Fibroblast of mammary gland (primary cell): ENCODE results near the gene IFT80.
A peak's percentile ranks its signal among the peaks of the same experiment; 100 is the strongest.

Experiments
- DNase-seq: peaks from one replicate; pipeline ENCODE4 v3.0.0-alpha.2; 2010; ENCODE audit warnings: low read depth
- H3K4me3 ChIP-seq: 2 replicates; pipeline ENCODE4 v1.5.1; 2011; ENCODE audit warnings: low read depth, mild to moderate bottlenecking, low read length, moderate library complexity; ENCODE audit not compliant: control insufficient read depth
- TF ChIP-seq, protein P1 (sequence below): conservative IDR thresholded peaks from 2 replicates; pipeline ENCODE4 v1.5.1; 2011; ENCODE audit warnings: low read depth, low read length, inconsistent platforms; ENCODE audit not compliant: control insufficient read depth, insufficient read depth

Gene IFT80

DNA sequence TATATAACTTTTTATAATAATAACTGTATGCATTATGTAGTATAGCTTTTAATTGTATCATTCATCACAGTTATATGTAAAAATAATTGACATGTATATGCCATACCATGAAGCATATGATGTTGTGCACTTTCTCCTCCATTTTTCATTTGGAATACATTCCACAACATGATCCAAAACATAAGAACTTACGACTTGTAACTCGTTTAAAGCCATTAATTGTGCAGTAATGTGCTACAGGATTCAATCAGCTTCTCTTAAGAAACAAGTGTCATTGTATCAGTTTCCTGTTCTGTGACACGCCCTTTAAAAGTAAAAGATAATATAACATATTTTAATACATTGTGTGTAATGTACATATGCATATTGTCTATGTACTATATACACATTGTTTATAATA is 171.6 kb downstream of the IFT80 start:
- H3K4me3 ChIP-seq = no peak overlapping the region
- TF ChIP-seq, protein P1, sequence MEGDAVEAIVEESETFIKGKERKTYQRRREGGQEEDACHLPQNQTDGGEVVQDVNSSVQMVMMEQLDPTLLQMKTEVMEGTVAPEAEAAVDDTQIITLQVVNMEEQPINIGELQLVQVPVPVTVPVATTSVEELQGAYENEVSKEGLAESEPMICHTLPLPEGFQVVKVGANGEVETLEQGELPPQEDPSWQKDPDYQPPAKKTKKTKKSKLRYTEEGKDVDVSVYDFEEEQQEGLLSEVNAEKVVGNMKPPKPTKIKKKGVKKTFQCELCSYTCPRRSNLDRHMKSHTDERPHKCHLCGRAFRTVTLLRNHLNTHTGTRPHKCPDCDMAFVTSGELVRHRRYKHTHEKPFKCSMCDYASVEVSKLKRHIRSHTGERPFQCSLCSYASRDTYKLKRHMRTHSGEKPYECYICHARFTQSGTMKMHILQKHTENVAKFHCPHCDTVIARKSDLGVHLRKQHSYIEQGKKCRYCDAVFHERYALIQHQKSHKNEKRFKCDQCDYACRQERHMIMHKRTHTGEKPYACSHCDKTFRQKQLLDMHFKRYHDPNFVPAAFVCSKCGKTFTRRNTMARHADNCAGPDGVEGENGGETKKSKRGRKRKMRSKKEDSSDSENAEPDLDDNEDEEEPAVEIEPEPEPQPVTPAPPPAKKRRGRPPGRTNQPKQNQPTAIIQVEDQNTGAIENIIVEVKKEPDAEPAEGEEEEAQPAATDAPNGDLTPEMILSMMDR = no peak
- no peak for DNase-seq

DNA sequence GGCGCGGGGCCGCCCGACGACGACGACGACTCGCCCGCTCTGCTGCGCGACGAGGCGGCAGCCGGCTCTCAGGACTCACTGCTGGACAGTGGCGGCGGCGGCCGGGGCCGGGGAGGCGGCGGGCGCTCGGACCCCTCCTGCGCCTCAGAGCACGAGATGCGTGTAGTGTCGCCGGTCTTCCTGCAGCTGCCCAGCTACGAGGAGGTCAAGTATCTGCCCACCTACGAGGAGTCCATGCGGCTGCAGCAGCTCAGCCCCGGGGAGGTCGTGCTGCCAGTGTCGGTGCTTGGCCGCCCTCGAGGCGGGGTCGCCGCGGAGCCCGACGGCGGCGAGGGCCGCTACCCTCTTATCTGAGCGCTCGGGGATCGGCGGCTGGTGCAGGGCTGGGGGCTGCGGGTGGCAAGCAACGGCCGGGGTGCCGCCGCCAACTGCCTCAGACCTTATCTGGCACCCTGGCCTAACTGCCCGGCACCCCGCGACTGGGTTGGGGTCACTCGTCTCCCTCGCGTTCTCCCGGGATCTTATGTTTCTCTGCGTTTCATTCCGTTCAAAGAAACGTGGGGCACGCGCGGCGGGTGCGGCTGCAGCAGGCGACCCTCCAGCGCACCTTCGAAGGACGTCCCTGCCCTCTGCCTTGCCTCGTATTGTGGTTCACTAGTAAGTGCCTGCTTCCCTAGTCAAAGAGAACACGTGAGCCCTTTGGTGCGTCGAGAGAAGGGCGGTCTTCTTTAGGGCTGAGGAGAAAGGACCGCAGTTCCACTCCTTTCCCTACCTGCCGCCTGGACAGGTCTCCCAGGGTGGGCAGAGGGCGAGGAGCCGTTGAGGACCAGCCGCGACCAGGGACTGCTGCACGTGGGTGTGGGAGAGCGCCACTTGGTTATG is 172.8 kb downstream of the IFT80 start:
- no peak for DNase-seq
- TF ChIP-seq, protein P1 = no peak
- peak overlapping the region; percentile 26 for H3K4me3 ChIP-seq

DNA sequence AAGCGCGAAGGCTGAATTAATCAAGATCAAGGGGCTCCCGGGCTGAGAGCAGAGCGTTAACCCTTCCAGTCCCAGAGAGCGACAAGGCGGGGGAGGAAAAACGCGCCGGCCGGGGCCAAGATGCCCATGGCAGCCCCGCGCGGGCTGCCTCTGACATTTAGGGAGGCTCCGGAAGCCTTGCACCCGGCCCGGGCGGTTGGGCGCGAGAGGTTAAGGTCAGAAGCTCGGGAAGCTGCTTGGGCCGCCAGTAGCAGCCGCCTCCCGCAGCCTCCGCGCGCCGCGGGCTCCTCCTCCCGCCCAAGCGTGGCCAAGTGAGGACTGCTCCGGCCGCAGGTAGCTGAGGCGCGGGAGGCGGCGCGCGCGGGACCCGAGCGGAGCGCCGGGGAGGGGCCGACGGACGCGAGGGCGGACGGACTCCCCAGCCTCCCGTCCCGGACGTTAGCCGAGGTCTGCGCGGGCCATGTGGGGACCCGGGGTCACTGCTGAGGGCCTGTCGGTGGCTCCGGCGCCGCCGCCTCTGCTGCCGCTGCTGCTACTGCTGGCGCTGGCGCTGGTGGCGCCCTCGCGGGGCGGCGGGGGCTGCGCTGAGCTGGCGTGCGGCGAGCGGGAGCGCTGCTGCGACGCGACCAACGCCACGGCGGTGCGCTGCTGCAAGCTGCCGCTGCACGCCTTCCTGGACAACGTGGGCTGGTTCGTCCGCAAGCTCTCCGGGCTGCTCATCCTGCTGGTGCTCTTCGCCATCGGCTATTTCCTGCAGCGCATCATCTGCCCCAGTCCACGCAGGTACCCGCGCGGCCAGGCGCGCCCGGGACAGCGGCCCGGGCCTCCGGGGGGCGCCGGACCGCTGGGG is 173.6 kb downstream of the IFT80 start, which contains the start of gene C3orf80:
Gene C3orf80 (plus strand): TSS at position 247 of the 850 bp plus-strand sequence. CDS start 214 bp downstream, at position 461.
- DNase-seq = peak; percentile 33
- TF ChIP-seq, protein P1 = no peak

DNA sequence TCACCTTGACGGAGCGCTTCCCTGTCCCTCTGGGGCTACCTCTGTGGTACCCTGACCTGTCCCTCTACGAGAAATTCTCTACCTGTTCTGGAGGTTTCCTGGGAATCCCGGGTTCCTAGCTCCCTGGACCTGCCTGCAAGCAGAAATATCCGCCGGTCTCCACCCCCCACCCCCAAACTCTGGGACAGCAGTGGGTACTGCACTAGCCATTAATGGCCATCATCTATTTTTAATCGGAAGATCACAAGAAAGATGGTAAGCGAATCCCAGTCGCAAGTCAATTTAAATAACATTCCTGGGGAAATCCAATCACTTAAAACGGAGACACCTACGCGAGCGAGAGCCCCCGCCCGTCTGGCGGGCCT is 174.2 kb downstream of the IFT80 start:
- TF ChIP-seq, protein P1 = no peak
- H3K4me3 ChIP-seq = peak overlapping the region; percentile 40

More for the DNA sequence above, 173.6 kb downstream of the IFT80 start, which contains the start of gene C3orf80:
- H3K4me3 ChIP-seq = peak within 1 kb of the TSS; percentile 40

DNA sequence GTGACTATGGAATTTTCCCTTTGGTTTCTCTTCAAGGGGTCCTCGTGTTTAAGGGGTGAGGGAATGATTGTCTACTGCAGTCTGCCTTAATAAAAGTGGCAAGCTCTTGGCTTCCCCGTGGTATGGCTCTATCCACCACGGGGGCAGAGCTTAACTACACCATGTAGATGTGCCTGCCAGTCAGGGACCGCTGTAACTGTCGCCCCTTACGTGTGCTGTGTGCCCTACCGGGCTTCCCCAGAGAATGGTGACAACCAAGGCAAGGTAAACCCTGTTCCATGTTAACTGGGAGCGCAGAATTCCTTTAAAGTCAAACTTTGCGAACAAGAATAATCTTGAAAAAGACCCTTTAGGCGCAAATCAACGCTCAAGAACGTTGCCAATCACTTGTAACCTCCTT is 174.8 kb downstream of the IFT80 start:
- no peak overlapping the region for H3K4me3 ChIP-seq
- DNase-seq = no peak
- TF ChIP-seq, protein P1 = no peak

More for the DNA sequence above, 174.2 kb downstream of the IFT80 start:
- no peak for DNase-seq

DNA sequence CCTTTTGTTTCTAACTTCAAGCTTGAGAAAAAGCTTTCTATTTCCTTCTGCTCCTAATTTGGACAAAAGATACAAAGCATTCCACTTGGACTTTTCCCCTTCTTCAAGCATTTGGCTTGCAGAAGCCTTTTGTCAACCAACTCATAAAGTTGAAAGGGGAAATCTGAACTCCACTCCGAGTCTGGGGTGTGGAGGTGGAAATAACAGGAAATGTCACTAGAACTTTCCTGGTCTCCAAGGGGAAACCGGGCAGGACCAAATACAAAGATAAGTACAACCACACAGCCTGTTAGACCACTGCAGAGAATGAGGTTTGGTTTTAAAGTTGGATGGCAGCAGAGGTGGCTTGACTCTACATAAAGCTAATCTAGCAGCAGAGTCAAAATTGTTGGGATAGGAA is 178.0 kb downstream of the IFT80 start:
- H3K4me3 ChIP-seq = no peak overlapping the region
- DNase-seq = no peak
- TF ChIP-seq, protein P1 = no peak
